ENCODE data around the gene SGTB.

DNA sequence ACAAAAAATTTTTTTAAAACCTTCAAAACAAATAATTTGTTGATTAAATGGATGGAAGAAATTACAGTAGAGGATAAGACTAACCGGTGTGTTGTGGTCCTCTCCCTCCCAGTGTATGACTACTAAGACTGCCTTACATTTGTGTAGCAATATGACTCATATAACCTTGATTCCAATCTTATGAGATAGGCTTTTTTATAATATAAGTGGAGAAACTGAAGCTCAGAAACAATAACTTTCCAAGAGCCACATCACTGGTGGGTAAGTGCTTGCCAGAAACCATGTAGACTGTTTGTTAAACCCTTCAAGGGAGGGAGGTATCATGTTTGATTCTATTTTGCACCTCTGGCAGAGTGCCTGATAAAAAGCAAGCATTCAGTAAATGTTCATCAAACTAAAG lies 47.6 kb upstream of the SGTB start:
- TF ChIP-seq, protein P1, sequence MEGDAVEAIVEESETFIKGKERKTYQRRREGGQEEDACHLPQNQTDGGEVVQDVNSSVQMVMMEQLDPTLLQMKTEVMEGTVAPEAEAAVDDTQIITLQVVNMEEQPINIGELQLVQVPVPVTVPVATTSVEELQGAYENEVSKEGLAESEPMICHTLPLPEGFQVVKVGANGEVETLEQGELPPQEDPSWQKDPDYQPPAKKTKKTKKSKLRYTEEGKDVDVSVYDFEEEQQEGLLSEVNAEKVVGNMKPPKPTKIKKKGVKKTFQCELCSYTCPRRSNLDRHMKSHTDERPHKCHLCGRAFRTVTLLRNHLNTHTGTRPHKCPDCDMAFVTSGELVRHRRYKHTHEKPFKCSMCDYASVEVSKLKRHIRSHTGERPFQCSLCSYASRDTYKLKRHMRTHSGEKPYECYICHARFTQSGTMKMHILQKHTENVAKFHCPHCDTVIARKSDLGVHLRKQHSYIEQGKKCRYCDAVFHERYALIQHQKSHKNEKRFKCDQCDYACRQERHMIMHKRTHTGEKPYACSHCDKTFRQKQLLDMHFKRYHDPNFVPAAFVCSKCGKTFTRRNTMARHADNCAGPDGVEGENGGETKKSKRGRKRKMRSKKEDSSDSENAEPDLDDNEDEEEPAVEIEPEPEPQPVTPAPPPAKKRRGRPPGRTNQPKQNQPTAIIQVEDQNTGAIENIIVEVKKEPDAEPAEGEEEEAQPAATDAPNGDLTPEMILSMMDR (IDR thresholded peaks at IDR 0.05), result no peak
- TF ChIP-seq POLR2A (IDR thresholded peaks at IDR 0.05), result no peak

Data from right lobe of liver (tissue), 4 donors.